Measurements from ENCODE around the gene KCNQ1. TPM values are rescaled to one million over a fixed set of nuclear protein-coding genes. Genes with fewer than 3 reads are reported as not detected.

KCNQ1 gene
- total RNA-seq, 1 experiment from 2014 or later, result 2.3 TPM

- Histone ChIP-seq H2BK12ac (ENCODE audit: insufficient read length, low read depth, low read length) (no peak overlapping the region), H4K91ac (ENCODE audit: insufficient read length, low read depth, low read length) (no peak overlapping the region), H3K23me2 (ENCODE audit: insufficient read length, low read depth, low read length, poor library complexity, severe bottlenecking) (no peaks in the 10 kb centered on the region), H3K4ac (ENCODE audit: low read depth, low read length) (no peak overlapping the region), H2BK120ac (ENCODE audit: low read depth, low read length, poor library complexity, severe bottlenecking) (no peak overlapping the region), H4K8ac (replicated peaks; ENCODE audit: insufficient read length, low read depth, low read length) (no peak overlapping the region), H3K9ac (ENCODE audit: extremely low read depth, insufficient read length, low read length) (no peak overlapping the region), H4K5ac (ENCODE audit: insufficient read length, low read depth, low read length) (no peak overlapping the region), H4K20me1 (ENCODE audit: control insufficient read depth, insufficient read depth, insufficient read length) (peaks cover 3% of the 10 kb centered on the region), H3K4me2 (ENCODE audit: insufficient read depth, insufficient read length, low read length) (no peak overlapping the region), H3K4me1 (ENCODE audit: insufficient read depth, low read length) (no peaks in the 10 kb centered on the region), H3K9me3 (ENCODE audit: control insufficient read depth, low read depth, low read length) (peaks cover 1% of the 10 kb centered on the region), H2AFZ (ENCODE audit: low read length) (no peak overlapping the region), H2BK5ac (ENCODE audit: insufficient read length, low read length) (no peak overlapping the region), H3K27ac (ENCODE audit: insufficient read length, low read depth, low read length) (no peak overlapping the region), H2BK20ac (ENCODE audit: low read depth, low read length, poor library complexity, severe bottlenecking) (no peak overlapping the region), H3K23ac (ENCODE audit: insufficient read length, low read depth, low read length) (no peak overlapping the region), H3K79me2 (ENCODE audit: insufficient read depth, low read length) (no peaks in the 10 kb centered on the region), H2BK15ac (ENCODE audit: low read depth, low read length) (no peak overlapping the region), H3K18ac (ENCODE audit: insufficient read length, low read depth, low read length) (no peak overlapping the region), H2AK5ac (ENCODE audit: insufficient read length, low read length) (no peak overlapping the region), H3K79me1 (ENCODE audit: insufficient read depth, low read depth, low read length, poor library complexity, severe bottlenecking) (no peaks in the 10 kb centered on the region), H3T11ph (ENCODE audit: low read length) (no peak overlapping the region), H3K56ac (ENCODE audit: insufficient read length, low read depth, low read length) (no peak overlapping the region), H3K27me3 (ENCODE audit: insufficient read depth, low read length) (peaks cover 36% of the 10 kb centered on the region; the same call in 1 of the 2 replicates), H3K14ac (ENCODE audit: insufficient read depth, low read length) (no peak overlapping the region)
- no peak for TF ChIP-seq CTCF (conservative IDR thresholded peaks at IDR 0.05)
- DNase-seq, result no peak
- Mint-ChIP-seq H3K9me3 (peaks cover 13 to 15% of the 10 kb centered on the region in 2 experiments; a peak in 4 of 5 replicates), H3K36me3 (ENCODE audit: insufficient read depth in 1 of 3, low read depth in 3 of 3) (peaks cover 0 to 5% (median 0%) of the 10 kb centered on the region in 3 experiments; a peak in 1 of 7 replicates), H3K27ac (no peak overlapping the region), H3K4me3 (no peak overlapping the region), H3K27me3 (ENCODE audit: low read depth) (peaks cover 92% of the 10 kb centered on the region), H3K4me1 (peaks cover 2% of the 10 kb centered on the region in 2 experiments; a peak in 3 of 4 replicates)
- no CpG with 5 or more reads among the region's 13 CpGs for WGBS (ENCODE audit: extremely low coverage, insufficient read length, low lambda C conversion rate)
Observed at GRCh38 chr11:2590131-2590964, 145.5 kb downstream of the KCNQ1 start.

All from H9 (cell line).